WTC11 (cell line): ENCODE results near the gene MYO18A. TPM values are rescaled to one million over a fixed set of nuclear protein-coding genes. Genes with fewer than 3 reads are reported as not detected.
A peak's percentile ranks its signal among the peaks of the same experiment; 100 is the strongest.
"Not testable (repeated sequence)": the region's sequence is repeated elsewhere in the genome, so short reads cannot be mapped to it uniquely, and the experiment has no call there.

Source experiments
- ATAC-seq: fragments of 200-7000 bp; cut with Tn5 transposase; 2 replicates; pipeline ENCODE4 v1.10.0; 2021; ENCODE audit warnings: mild to moderate bottlenecking, moderate library complexity
- CTCF ChIA-PET: fragments of 300-600 bp; sonication (Branson Sonifier 250); formaldehyde crosslinking; loops from one replicate; lab custom pipeline; 2021; ENCODE audit warnings: antibody characterized with exemption; lab: Charles Lee
- POLR2A ChIA-PET: fragments of 350-600 bp; sonication (Branson Sonifier 250); formaldehyde crosslinking; loops from one replicate; lab custom pipeline; 2021; ENCODE audit warnings: antibody characterized with exemption; lab: Charles Lee
- DNase-seq: peaks from one replicate; pipeline ENCODE4 v3.0.0; 2021; ENCODE audit warnings: low spot score
- H3K27ac Mint-ChIP-seq: 2 replicates; pipeline ENCODE4 v1.8.0; 2021; ENCODE audit warnings: mixed read lengths
- H3K27me3 Mint-ChIP-seq: 2 replicates; pipeline ENCODE4 v1.8.0; 2021; ENCODE audit warnings: low read depth, mild to moderate bottlenecking, moderate library complexity, mixed read lengths
- H3K36me3 Mint-ChIP-seq: 2 replicates; pipeline ENCODE4 v1.8.0; 2021; ENCODE audit warnings: mixed read lengths
- H3K4me1 Mint-ChIP-seq: 2 replicates; pipeline ENCODE4 v1.8.0; 2022; ENCODE audit warnings: mixed read lengths
- H3K4me3 Mint-ChIP-seq: 2 replicates; pipeline ENCODE4 v1.8.0; 2021; ENCODE audit warnings: mild to moderate bottlenecking, moderate library complexity, mixed read lengths
- H3K9me3 Mint-ChIP-seq: 2 replicates; pipeline ENCODE4 v1.8.0; 2021; ENCODE audit warnings: mixed read lengths
- ARID4B ChIP-seq: sonication (generic); formaldehyde crosslinking; IDR thresholded peaks from 2 replicates; pipeline ENCODE4 v1.8.0; 2023; ENCODE audit warnings: missing genetic modification reagents, mild to moderate bottlenecking, borderline replicate concordance
- CREM ChIP-seq: sonication (generic); formaldehyde crosslinking; IDR thresholded peaks from 2 replicates; pipeline ENCODE4 v1.8.1; 2022; ENCODE audit warnings: mild to moderate bottlenecking, missing genetic modification reagents, moderate library complexity
- E2F1 ChIP-seq: sonication (generic); formaldehyde crosslinking; IDR thresholded peaks from 2 replicates; pipeline ENCODE4 v1.8.0; 2022; ENCODE audit warnings: mild to moderate bottlenecking, missing genetic modification reagents
- ESRRA ChIP-seq: sonication (generic); formaldehyde crosslinking; IDR thresholded peaks from 2 replicates; pipeline ENCODE4 v1.8.1; 2022; ENCODE audit warnings: mild to moderate bottlenecking, missing genetic modification reagents, borderline replicate concordance
- KAT7 ChIP-seq: sonication (generic); formaldehyde crosslinking; IDR thresholded peaks from 2 replicates; pipeline ENCODE4 v1.8.1; 2023; ENCODE audit warnings: missing genetic modification reagents, mild to moderate bottlenecking, borderline replicate concordance
- NR3C1 ChIP-seq: sonication (generic); formaldehyde crosslinking; conservative IDR thresholded peaks from 2 replicates; pipeline ENCODE4 v1.8.1; 2023; ENCODE audit warnings: low read depth, mild to moderate bottlenecking, missing genetic modification reagents
- OVOL2 ChIP-seq: fragments of 250-450 bp; sonication (Bioruptor Pico); IDR thresholded peaks from 2 replicates; pipeline ENCODE4 v1.9.0; 2021; ENCODE audit warnings: mild to moderate bottlenecking, borderline replicate concordance
- SMAD3 ChIP-seq: sonication (generic); formaldehyde crosslinking; IDR thresholded peaks from 2 replicates; pipeline ENCODE4 v1.8.0; 2022; ENCODE audit warnings: missing genetic modification reagents, mild to moderate bottlenecking, borderline replicate concordance
- TEAD1 ChIP-seq: sonication (generic); formaldehyde crosslinking; IDR thresholded peaks from 2 replicates; pipeline ENCODE4 v1.8.0; 2022; ENCODE audit warnings: mild to moderate bottlenecking, missing genetic modification reagents
- ZMAT4 ChIP-seq: fragments of 250-450 bp; sonication (Bioruptor Pico); IDR thresholded peaks from 2 replicates; pipeline ENCODE4 v1.9.0; 2021; ENCODE audit warnings: mild to moderate bottlenecking
- ZNF121 ChIP-seq: sonication (generic); formaldehyde crosslinking; IDR thresholded peaks from 2 replicates; pipeline ENCODE4 v1.8.0; 2023; ENCODE audit warnings: missing genetic modification reagents
- ZNF512 ChIP-seq: sonication (generic); formaldehyde crosslinking; IDR thresholded peaks from 2 replicates; pipeline ENCODE4 v1.8.1; 2022; ENCODE audit warnings: missing genetic modification reagents, borderline replicate concordance
- total RNA-seq: library from RNA; stranded (reverse); gene quantifications from 3 replicates; pipeline ENCODE4 v1.2.3, GENCODE V29; 2021

Gene MYO18A
- total RNA-seq, 1 experiment from 2014 or later = 54.9 TPM

- H3K4me3 Mint-ChIP-seq = no peak overlapping the region
- no peaks in the 10 kb centered on the region for H3K27me3 Mint-ChIP-seq
- peaks cover 34% of the 10 kb centered on the region for H3K4me1 Mint-ChIP-seq
- no peak overlapping the region for H3K27ac Mint-ChIP-seq
- ChIA-PET CTCF (interaction anchor here (1.0 to 6.0 kb wide), 14 partner anchors 13 to 138 kb away, joined by 3 to 78 read pairs (median 6); partner anchors contain the start of gene PIPOX), POLR2A (no interaction called here)
- DNase-seq (no peak), ATAC-seq (no peak)
- TF ChIP-seq OVOL2 (CRISPR knock-in tag) = no peak
- no peak for TF ChIP-seq TEAD1 (CRISPR knock-in tag)
- no peak for TF ChIP-seq E2F1
- no peak for TF ChIP-seq ARID4B (CRISPR knock-in tag)
- TF ChIP-seq CREM (CRISPR knock-in tag) = no peak
- peaks cover 46% of the 10 kb centered on the region for H3K36me3 Mint-ChIP-seq
- H3K9me3 Mint-ChIP-seq = no peaks in the 10 kb centered on the region
Observed at GRCh38 chr17:29090108-29090507, 90.1 kb downstream of the MYO18A start.

- H3K27ac Mint-ChIP-seq = no peak overlapping the region
- TF ChIP-seq NR3C1 (CRISPR knock-in tag) = no peak
- no peak for TF ChIP-seq SMAD3 (CRISPR knock-in tag)
- TF ChIP-seq KAT7 (CRISPR knock-in tag) = no peak
- no peak for TF ChIP-seq ZMAT4 (CRISPR knock-in tag)
- TF ChIP-seq E2F1 = no peak
- no peak for TF ChIP-seq ESRRA
- no peak for TF ChIP-seq ZNF512 (CRISPR knock-in tag)
- ChIA-PET POLR2A (no interaction called here), CTCF (interaction anchor here (1.0 to 6.0 kb wide), 9 partner anchors 23 to 136 kb away, joined by 3 to 78 read pairs (median 18); no protein-coding TSS in a partner anchor)
- peaks cover 39% of the 10 kb centered on the region for H3K4me1 Mint-ChIP-seq
- H3K36me3 Mint-ChIP-seq = peaks cover 46% of the 10 kb centered on the region
- H3K4me3 Mint-ChIP-seq = no peak overlapping the region
- no peaks in the 10 kb centered on the region for H3K27me3 Mint-ChIP-seq
- H3K9me3 Mint-ChIP-seq = no peaks in the 10 kb centered on the region
- ATAC-seq (no peak), DNase-seq (no peak)
Observed at GRCh38 chr17:29089601-29090044, 90.6 kb downstream of the MYO18A start.

GRCh38 chr17:29088782-29089181, 91.4 kb downstream of the MYO18A start:
- H3K27me3 Mint-ChIP-seq, DNase-seq, H3K4me3 Mint-ChIP-seq, POLR2A ChIA-PET, H3K27ac Mint-ChIP-seq, ATAC-seq, H3K9me3 Mint-ChIP-seq: not testable (repeated sequence)
- Mint-ChIP-seq H3K4me1 (peaks cover 47% of the 10 kb centered on the region), H3K36me3 (peaks cover 39% of the 10 kb centered on the region)
- TF ChIP-seq ZNF121 (CRISPR knock-in tag) = peak; percentile 53; the same call in 1 of the 2 replicates
- CTCF ChIA-PET = interaction anchor here (4.4 to 6.0 kb wide), 2 partner anchors 28 to 125 kb away, joined by 51 to 78 read pairs; no protein-coding TSS in a partner anchor
